Measurements from ENCODE around the gene HSH2D. TPM values are rescaled to one million over a fixed set of nuclear protein-coding genes. Genes with fewer than 3 reads are reported as not detected.
"Not testable (repeated sequence)": the region's sequence is repeated elsewhere in the genome, so short reads cannot be mapped to it uniquely, and the experiment has no call there.

HSH2D gene
- total and polyA plus RNA-seq, 4 donors, result 0.10 to 2.5 (median 1.3) TPM

DNA sequence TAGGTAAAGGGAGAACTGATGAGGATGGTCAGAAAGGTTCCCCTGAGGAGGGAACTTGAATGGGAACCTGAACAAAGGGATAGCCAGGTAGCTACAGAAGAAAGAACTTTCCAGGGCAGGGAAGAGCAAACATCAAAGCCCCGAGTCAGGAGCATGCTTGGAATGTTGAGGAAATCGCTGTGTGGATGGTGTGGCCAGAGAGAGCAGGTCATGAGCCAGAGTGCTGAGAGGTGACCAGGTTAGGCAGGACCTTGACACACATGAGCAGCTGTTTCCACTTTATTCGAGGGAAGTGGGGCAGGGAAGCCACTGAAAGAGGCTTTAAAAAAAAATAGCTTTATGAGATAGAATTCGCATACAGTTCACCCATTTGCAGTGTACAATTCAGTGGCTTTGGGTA is 27.4 kb upstream of the HSH2D start:
- H3K4me3 ChIP-seq (ENCODE audit: low read length in 2 of 2), result no peak overlapping the region
- intact Hi-C loops (cut with DNase I), result loop anchor here in 1 of 2 donors (10.0 kb wide), 1 partner anchor 69 kb away; the partner anchor contains the start of gene FAM32A
- no peaks in the 10 kb centered on the region for H3K27me3 ChIP-seq (ENCODE audit: control insufficient read depth in 1 of 2, insufficient read depth in 2 of 2, low read length in 1 of 2)
- DNase-seq, result no peak
- no peak overlapping the region for H3K27ac ChIP-seq (ENCODE audit: low read depth in 1 of 2, low read length in 2 of 2)
- no peaks in the 10 kb centered on the region for H3K9me3 ChIP-seq (ENCODE audit: control insufficient read depth, low read length)
- peaks cover 2 to 5% of the 10 kb centered on the region in 2 donors for H3K36me3 ChIP-seq (ENCODE audit: control insufficient read depth in 1 of 2, insufficient read depth in 2 of 2, low read length in 1 of 2)
- peaks cover 0 to 1% of the 10 kb centered on the region in 2 donors for H3K4me1 ChIP-seq (ENCODE audit: control insufficient read depth in 1 of 2, insufficient read depth in 2 of 2, low read length in 2 of 2)
- no peak for ATAC-seq (ENCODE audit: low FRiP score)
- 74 to 81% methylated on average over 4 of the region's 4 CpGs for WGBS, 2 donors

DNA sequence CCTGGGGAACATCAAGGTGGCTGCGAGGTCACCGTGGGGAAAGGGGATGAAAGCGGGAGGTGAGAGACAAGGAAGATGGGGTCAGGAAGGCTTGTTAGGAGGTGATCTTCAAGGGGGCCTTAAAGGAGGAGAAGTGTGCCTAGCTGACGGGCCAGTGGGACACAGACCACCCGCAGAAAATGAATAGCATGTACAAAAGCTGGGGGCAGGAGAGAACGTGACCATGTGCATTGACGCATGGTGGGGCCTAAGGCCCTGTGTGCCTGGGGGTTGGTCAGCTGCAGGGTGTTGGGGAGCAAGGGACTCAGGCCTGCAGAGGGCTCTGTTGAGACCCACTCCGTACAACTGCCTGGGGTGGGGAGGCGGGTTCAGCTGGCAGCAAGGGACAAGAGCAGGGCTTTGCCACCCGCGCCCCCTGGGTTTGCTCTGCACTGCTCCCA is 25.9 kb upstream of the HSH2D start:
- no peaks in the 10 kb centered on the region for H3K9me3 ChIP-seq (ENCODE audit: control insufficient read depth, low read length)
- intact Hi-C loops (cut with DNase I), result loop anchor here in 1 of 2 donors (10.0 kb wide), 1 partner anchor 67 kb away; the partner anchor contains the start of gene FAM32A
- WGBS, 2 donors, result 79 to 86% methylated on average over 11 of the region's 11 CpGs
- H3K27ac ChIP-seq (ENCODE audit: low read depth in 1 of 2, low read length in 2 of 2), result no peak overlapping the region
- H3K4me3 ChIP-seq (ENCODE audit: low read length in 2 of 2), result no peak overlapping the region
- peaks cover 0 to 1% of the 10 kb centered on the region in 2 donors for H3K4me1 ChIP-seq (ENCODE audit: control insufficient read depth in 1 of 2, insufficient read depth in 2 of 2, low read length in 2 of 2)
- peaks cover 5 to 6% of the 10 kb centered on the region in 2 donors for H3K36me3 ChIP-seq (ENCODE audit: control insufficient read depth in 1 of 2, insufficient read depth in 2 of 2, low read length in 1 of 2)
- ATAC-seq (ENCODE audit: low FRiP score) (peak; percentile 39), DNase-seq (no peak)
- H3K27me3 ChIP-seq (ENCODE audit: control insufficient read depth in 1 of 2, insufficient read depth in 2 of 2, low read length in 1 of 2), result no peaks in the 10 kb centered on the region

DNA sequence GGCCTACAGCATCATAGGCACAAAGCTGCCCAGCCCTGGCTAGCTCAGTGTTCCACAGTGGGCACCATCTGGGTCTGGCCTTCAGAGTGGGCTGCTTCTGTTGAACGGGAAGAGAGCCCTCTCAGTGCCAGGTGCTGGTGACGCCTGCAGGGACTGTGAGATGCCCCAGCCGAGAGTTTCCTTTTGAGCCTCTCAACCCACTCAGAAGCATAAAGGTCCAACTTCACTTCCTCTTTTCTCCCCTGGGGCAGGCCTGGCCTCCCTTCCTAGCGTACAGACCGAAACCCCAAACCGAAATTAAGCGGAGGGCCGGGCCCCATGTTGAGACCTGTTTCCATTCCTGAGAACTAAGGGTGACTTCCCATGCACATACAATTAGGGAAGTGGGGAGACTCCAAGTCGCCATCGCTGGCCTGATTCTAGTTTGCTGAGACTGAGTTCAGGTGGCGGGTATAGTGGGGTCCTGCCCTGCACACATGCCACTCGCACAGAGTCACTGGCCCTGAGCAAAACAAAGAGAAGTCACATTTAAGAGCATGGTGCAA is 24.9 kb upstream of the HSH2D start:
- DNase-seq (peak in 1 of 2 donors; percentile 70), ATAC-seq (ENCODE audit: low FRiP score) (peak; percentile 57)
- H3K27me3 ChIP-seq (ENCODE audit: control insufficient read depth in 1 of 2, insufficient read depth in 2 of 2, low read length in 1 of 2), result no peaks in the 10 kb centered on the region
- no peaks in the 10 kb centered on the region for H3K9me3 ChIP-seq (ENCODE audit: control insufficient read depth, low read length)
- intact Hi-C loops (cut with DNase I), result loop anchor here in 1 of 2 donors (10.0 kb wide), 1 partner anchor 66 kb away; the partner anchor contains the start of gene FAM32A
- WGBS, 2 donors, result 87 to 91% methylated on average over 12 of the region's 12 CpGs
- H3K4me3 ChIP-seq (ENCODE audit: low read length in 2 of 2), result no peak overlapping the region
- no peak overlapping the region for H3K27ac ChIP-seq (ENCODE audit: low read depth in 1 of 2, low read length in 2 of 2)
- peaks cover 5 to 6% of the 10 kb centered on the region in 2 donors for H3K36me3 ChIP-seq (ENCODE audit: control insufficient read depth in 1 of 2, insufficient read depth in 2 of 2, low read length in 1 of 2)
- H3K4me1 ChIP-seq (ENCODE audit: control insufficient read depth in 1 of 2, insufficient read depth in 2 of 2, low read length in 2 of 2), result no peaks in the 10 kb centered on the region

DNA sequence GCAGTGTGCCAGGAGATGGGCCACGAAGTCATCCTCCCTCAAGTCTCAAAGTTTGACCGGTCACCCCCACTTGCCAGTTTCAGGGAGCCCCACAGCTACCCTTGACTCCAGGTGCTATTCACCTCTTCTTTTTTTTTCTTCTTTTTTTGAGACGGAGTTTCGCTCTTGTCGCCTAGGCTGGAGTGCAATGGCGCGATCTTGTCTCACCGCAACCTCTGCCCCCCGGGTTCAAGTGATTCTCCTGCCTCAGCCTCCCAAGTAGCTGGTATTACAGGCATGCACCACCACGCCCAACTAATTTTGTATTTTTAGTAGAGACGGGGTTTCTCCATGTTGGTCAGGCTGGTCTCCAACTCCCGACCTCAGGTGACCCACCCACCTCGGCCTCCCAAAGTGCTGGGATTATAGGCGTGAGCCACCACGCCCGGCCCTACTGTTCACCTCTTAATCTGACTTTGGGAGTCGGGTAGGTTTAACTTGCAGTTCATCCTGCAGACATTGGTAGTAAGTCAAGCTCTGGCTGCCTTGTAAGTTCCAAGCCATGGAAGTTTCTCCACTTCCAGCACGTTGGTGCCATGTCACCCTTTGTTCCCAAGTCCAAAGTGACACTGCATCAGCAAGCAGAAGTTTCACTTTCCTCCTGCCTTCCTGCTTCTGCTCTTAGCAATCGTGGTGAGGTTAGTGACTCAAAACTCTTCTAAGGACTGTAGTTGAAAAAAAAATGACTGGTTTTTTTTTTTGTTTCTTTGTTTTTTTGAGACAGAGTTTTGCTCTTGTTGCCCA is 24.2 kb upstream of the HSH2D start:
- DNase-seq; H3K4me3 ChIP-seq (ENCODE audit: low read length in 2 of 2); H3K9me3 ChIP-seq (ENCODE audit: control insufficient read depth, low read length); H3K27ac ChIP-seq (ENCODE audit: low read depth in 1 of 2, low read length in 2 of 2); ATAC-seq (ENCODE audit: low FRiP score); H3K36me3 ChIP-seq (ENCODE audit: control insufficient read depth in 1 of 2, insufficient read depth in 2 of 2, low read length in 1 of 2); H3K4me1 ChIP-seq (ENCODE audit: control insufficient read depth in 1 of 2, insufficient read depth in 2 of 2, low read length in 2 of 2); H3K27me3 ChIP-seq (ENCODE audit: control insufficient read depth in 1 of 2, insufficient read depth in 2 of 2, low read length in 1 of 2): not testable (repeated sequence)
- intact Hi-C loops (cut with DNase I), result loop anchor here in 1 of 2 donors (10.0 kb wide), 1 partner anchor 66 kb away; the partner anchor contains the start of gene FAM32A
- WGBS, 2 donors, result 90 to 91% methylated on average over 19 of the region's 19 CpGs

DNA sequence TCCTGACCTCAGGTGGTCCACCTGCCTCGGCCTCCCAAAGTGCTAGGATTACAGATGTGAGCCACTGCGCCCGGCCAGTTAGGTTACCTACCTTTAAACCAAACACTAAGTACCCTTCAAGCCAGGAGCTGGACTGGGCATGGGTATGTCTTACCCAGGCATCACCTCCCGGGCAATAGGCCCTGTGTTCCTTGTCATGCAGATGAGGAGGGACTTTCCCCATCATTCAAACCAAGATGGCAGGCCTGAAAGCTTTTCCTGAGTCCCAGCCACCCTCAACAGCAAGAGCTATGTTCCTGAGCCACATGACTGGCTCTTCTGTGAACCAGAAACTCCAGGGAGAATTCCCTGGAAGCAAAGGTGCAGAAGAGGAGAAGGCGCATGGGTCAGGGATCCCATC is 22.3 kb upstream of the HSH2D start:
- H3K4me3 ChIP-seq (ENCODE audit: low read length in 2 of 2), result no peak overlapping the region
- H3K36me3 ChIP-seq (ENCODE audit: control insufficient read depth in 1 of 2, insufficient read depth in 2 of 2, low read length in 1 of 2), result peaks cover 5 to 6% of the 10 kb centered on the region in 2 donors
- H3K9me3 ChIP-seq (ENCODE audit: control insufficient read depth, low read length), result no peaks in the 10 kb centered on the region
- no peak for DNase-seq
- WGBS, 2 donors, result 76 to 90% methylated on average over 5 of the region's 5 CpGs
- H3K27ac ChIP-seq (ENCODE audit: low read depth in 1 of 2, low read length in 2 of 2), result no peak overlapping the region
- intact Hi-C loops (cut with DNase I), result no loop called here
- ATAC-seq (ENCODE audit: low FRiP score), result no peak
- no peaks in the 10 kb centered on the region for H3K27me3 ChIP-seq (ENCODE audit: control insufficient read depth in 1 of 2, insufficient read depth in 2 of 2, low read length in 1 of 2)
- no peaks in the 10 kb centered on the region for H3K4me1 ChIP-seq (ENCODE audit: control insufficient read depth in 1 of 2, insufficient read depth in 2 of 2, low read length in 2 of 2)

DNA sequence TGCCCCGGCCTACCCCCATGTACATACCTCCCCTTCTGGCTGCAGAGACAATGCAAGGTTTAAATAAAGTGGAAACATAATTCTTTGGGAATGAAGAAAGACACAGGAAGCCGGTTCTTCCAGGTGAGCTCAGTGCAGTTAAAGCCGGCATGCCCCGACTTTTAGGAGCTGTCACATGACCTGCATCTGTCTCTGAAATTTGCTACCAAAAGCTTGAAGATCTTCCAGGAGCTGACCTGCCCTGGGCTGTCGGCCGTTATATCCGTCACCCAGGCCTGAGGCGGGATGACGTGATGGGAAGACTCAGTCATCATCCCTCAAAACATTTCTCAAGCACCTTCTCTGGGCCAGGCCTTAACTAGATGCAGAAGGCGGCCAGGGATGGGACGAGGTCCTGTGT is 21.5 kb upstream of the HSH2D start:
- H3K36me3 ChIP-seq (ENCODE audit: control insufficient read depth in 1 of 2, insufficient read depth in 2 of 2, low read length in 1 of 2), result peaks cover 5 to 8% of the 10 kb centered on the region in 2 donors

DNA sequence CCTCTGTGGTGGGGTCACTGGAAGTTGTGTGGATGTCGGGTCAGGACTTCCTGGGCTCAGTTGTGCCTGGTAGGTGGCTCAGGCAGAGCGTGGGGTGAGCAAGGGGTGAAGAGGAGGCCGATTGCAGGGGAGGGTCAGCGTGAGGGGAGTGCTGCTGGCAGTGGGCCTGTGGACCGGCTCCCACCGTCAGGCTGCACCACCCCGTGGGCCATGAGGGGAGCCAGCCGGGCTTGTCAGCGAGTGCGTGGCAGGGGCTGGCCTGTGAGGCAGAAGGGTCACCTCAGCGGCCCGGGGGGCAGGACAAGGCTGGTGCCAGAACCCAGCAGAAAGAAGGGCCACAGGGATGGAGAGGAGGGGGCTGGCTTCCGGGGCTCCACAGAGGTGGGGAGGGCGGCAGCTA is 18.5 kb upstream of the HSH2D start:
- 88 to 89% methylated on average over 14 of the region's 14 CpGs for WGBS, 2 donors
- DNase-seq (no peak), ATAC-seq (ENCODE audit: low FRiP score) (no peak)
- no peak overlapping the region for H3K27ac ChIP-seq (ENCODE audit: low read depth in 1 of 2, low read length in 2 of 2)
- H3K27me3 ChIP-seq (ENCODE audit: control insufficient read depth in 1 of 2, insufficient read depth in 2 of 2, low read length in 1 of 2), result no peaks in the 10 kb centered on the region
- no peak overlapping the region for H3K4me3 ChIP-seq (ENCODE audit: low read length in 2 of 2)
- H3K36me3 ChIP-seq (ENCODE audit: control insufficient read depth in 1 of 2, insufficient read depth in 2 of 2, low read length in 1 of 2), result peaks cover 0 to 15% of the 10 kb centered on the region in 2 donors
- intact Hi-C loops (cut with DNase I), result no loop called here
- no peaks in the 10 kb centered on the region for H3K4me1 ChIP-seq (ENCODE audit: control insufficient read depth in 1 of 2, insufficient read depth in 2 of 2, low read length in 2 of 2)
- no peaks in the 10 kb centered on the region for H3K9me3 ChIP-seq (ENCODE audit: control insufficient read depth, low read length)

More for the DNA sequence above, 21.5 kb upstream of the HSH2D start:
- 92 to 94% methylated on average over 11 of the region's 11 CpGs for WGBS, 2 donors
- DNase-seq (no peak), ATAC-seq (ENCODE audit: low FRiP score) (no peak)
- intact Hi-C loops (cut with DNase I), result no loop called here
- no peak overlapping the region for H3K27ac ChIP-seq (ENCODE audit: low read depth in 1 of 2, low read length in 2 of 2)
- no peak overlapping the region for H3K4me3 ChIP-seq (ENCODE audit: low read length in 2 of 2)
- H3K4me1 ChIP-seq (ENCODE audit: control insufficient read depth in 1 of 2, insufficient read depth in 2 of 2, low read length in 2 of 2), result no peaks in the 10 kb centered on the region
- H3K27me3 ChIP-seq (ENCODE audit: control insufficient read depth in 1 of 2, insufficient read depth in 2 of 2, low read length in 1 of 2), result no peaks in the 10 kb centered on the region
- H3K9me3 ChIP-seq (ENCODE audit: control insufficient read depth, low read length), result no peaks in the 10 kb centered on the region

DNA sequence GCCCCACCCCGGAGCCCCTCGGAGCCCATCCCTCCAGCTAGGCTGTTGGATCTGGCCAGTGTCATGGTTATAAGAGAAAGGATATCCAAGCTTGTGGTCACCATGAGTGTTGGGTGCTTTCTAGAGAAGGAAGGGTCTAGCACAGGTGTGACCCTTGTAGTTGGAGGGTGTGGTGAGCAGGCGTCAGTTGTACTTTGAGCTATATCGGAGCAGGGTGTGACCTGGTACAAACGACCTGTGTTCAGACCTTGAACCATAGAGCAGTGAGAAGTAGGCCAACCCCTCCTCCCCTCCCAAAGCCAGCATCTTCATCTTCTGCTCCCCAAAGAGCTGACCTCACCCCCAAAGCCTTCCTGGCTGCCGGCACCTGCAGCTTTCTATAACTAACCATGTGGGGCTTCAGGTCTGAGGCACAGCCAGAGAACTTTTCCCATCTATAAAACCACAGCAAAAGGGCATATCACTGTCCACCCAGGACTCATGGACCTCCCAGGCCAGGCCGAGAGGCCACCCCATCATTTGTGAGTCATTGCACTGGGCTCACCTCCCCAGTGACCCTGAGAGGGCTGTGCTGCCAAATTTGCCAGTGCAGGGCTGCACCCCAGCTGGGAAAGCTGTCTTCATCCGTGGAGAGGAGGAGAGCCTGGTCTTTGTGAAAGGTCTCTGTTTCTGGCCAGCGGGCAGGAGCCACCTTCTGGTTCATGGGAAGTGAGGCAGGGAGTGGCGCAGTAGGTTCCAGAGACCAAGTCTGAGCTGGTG is 17.6 kb upstream of the HSH2D start:
- no peak overlapping the region for H3K4me3 ChIP-seq (ENCODE audit: low read length in 2 of 2)
- intact Hi-C loops (cut with DNase I), result no loop called here
- ATAC-seq (ENCODE audit: low FRiP score), result no peak
- DNase-seq, result no peak
- no peaks in the 10 kb centered on the region for H3K9me3 ChIP-seq (ENCODE audit: control insufficient read depth, low read length)
- H3K27ac ChIP-seq (ENCODE audit: low read depth in 1 of 2, low read length in 2 of 2), result no peak overlapping the region
- no peaks in the 10 kb centered on the region for H3K4me1 ChIP-seq (ENCODE audit: control insufficient read depth in 1 of 2, insufficient read depth in 2 of 2, low read length in 2 of 2)
- WGBS, 2 donors, result 77 to 78% methylated on average over 10 of the region's 10 CpGs
- H3K36me3 ChIP-seq (ENCODE audit: control insufficient read depth in 1 of 2, insufficient read depth in 2 of 2, low read length in 1 of 2), result peaks cover 0 to 15% of the 10 kb centered on the region in 2 donors
- H3K27me3 ChIP-seq (ENCODE audit: control insufficient read depth in 1 of 2, insufficient read depth in 2 of 2, low read length in 1 of 2), result no peaks in the 10 kb centered on the region

Data from aorta (tissue), 5 donors.